Panc1 (cell line): ENCODE results near the gene LDLRAP1. TPM values are rescaled to one million over a fixed set of nuclear protein-coding genes. Genes with fewer than 3 reads are reported as not detected.

ENCODE experiments used
- ATAC-seq: fragments of 200-7000 bp; cut with Tn5 transposase; 2 replicates; pipeline ENCODE4 v1.9.1; 2020; ENCODE audit warnings: mild to moderate bottlenecking, moderate library complexity
- BruUV-seq: library from RNA; stranded (reverse); fragments of 400-500 nt; replicated peaks from 2 replicates; lab custom pipeline; 2021; lab: Mats Ljungman, UMichigan
- CTCF ChIA-PET: fragments of 300-600 bp; sonication (Branson Sonifier 250); formaldehyde crosslinking; loops from one replicate; lab custom pipeline; 2022; ENCODE audit warnings: antibody characterized with exemption; lab: Charles Lee
- POLR2A ChIA-PET: fragments of 300-600 bp; sonication (Branson Sonifier 250); formaldehyde crosslinking; loops from one replicate; lab custom pipeline; 2022; ENCODE audit warnings: antibody characterized with exemption; lab: Charles Lee
- DNase-seq: peaks from one replicate; pipeline ENCODE4 v3.0.0-alpha.2; 2010; ENCODE audit warnings: low read depth, low spot score
- H3K27ac ChIP-seq: 2 replicates; pipeline ENCODE4 v1.5.1; 2011; ENCODE audit warnings: mild to moderate bottlenecking, low read length, inconsistent platforms
- H3K27me3 ChIP-seq: fragments of 200-500 bp; sonication (Bioruptor generic); 2 replicates; pipeline ENCODE4 v1.6.0; 2014; ENCODE audit warnings: low read length, inconsistent platforms; ENCODE audit not compliant: control insufficient read depth, insufficient read depth
- H3K36me3 ChIP-seq: fragments of 200-500 bp; sonication (Bioruptor generic); 2 replicates; pipeline ENCODE4 v1.5.1; 2014; ENCODE audit warnings: inconsistent platforms, mild to moderate bottlenecking, low read length, moderate library complexity; ENCODE audit not compliant: control insufficient read depth, insufficient read depth
- H3K4me1 ChIP-seq: 2 replicates; pipeline ENCODE4 v1.5.1; 2011; ENCODE audit warnings: inconsistent platforms, mild to moderate bottlenecking, low read length, moderate library complexity; ENCODE audit not compliant: control insufficient read depth, insufficient read depth
- H3K4me3 ChIP-seq, 2 experiments: 2 replicates each; pipeline ENCODE4 v1.5.1; 2011 to 2012; ENCODE audit warnings: low read depth in 2 of 2, low read length in 2 of 2, mild to moderate bottlenecking in 2 of 2, inconsistent platforms in 1 of 2, moderate library complexity in 1 of 2
- H3K9me3 ChIP-seq: fragments of 200-500 bp; sonication (Bioruptor generic); 2 replicates; pipeline ENCODE4 v1.5.1; 2014; ENCODE audit warnings: low read depth, mild to moderate bottlenecking, inconsistent platforms, low read length, moderate library complexity; ENCODE audit not compliant: control insufficient read depth, insufficient read depth
- CTCF ChIP-seq: fragments of 450-650 bp; IDR thresholded peaks from 2 replicates; pipeline ENCODE4 v1.5.1; 2017; ENCODE audit warnings: mild to moderate bottlenecking
- POLR2AphosphoS5 ChIP-seq: IDR thresholded peaks from 2 replicates; pipeline ENCODE4 v1.6.1; 2012; ENCODE audit warnings: mild to moderate bottlenecking, low read depth, low read length, moderate library complexity
- REST ChIP-seq, 2 experiments: IDR thresholded peaks; 2 replicates each; pipeline ENCODE4 v1.6.1; 2011 to 2012; ENCODE audit warnings: low read depth in 2 of 2, control low read depth in 1 of 2, low read length in 1 of 2, mild to moderate bottlenecking in 1 of 2, moderate library complexity in 1 of 2; ENCODE audit not compliant: insufficient read depth in 1 of 2
- SIN3A ChIP-seq: IDR thresholded peaks from 2 replicates; pipeline ENCODE4 v1.6.1; 2012; ENCODE audit warnings: low read depth, mild to moderate bottlenecking, low read length, moderate library complexity, borderline replicate concordance; ENCODE audit not compliant: insufficient read depth
- TCF7L2 ChIP-seq: IDR thresholded peaks from 2 replicates; pipeline ENCODE4 v1.6.1; 2011; ENCODE audit warnings: mild to moderate bottlenecking, low read depth, low read length, inconsistent platforms
- in situ Hi-C: cut with HindIII; loops from 2 replicates; pipeline ENCODE4 v1.10.0; 2016; ENCODE audit warnings: low sequenced_read_pairs, low pct_unique_long_range_greater_than_20kb
- intact Hi-C: fragments of 100-400 bp; cut with micrococcal nuclease; formaldehyde crosslinking; loops from one replicate; pipeline ENCODE4 v1.10.0; 2022; ENCODE audit not compliant: unreplicated experiment
- total RNA-seq: library from RNA; stranded (reverse); gene quantifications from one replicate; pipeline ENCODE4 v1.2.1, GENCODE V29; 2021; ENCODE audit not compliant: unreplicated experiment

The LDLRAP1 gene
- total RNA-seq, 1 experiment from 2014 or later, result 23.1 TPM

GRCh38 chr1:25612421-25612820 is 69.0 kb downstream of the LDLRAP1 start:
- no TSS peak for BruUV-seq
- peaks cover 34% of the 10 kb centered on the region for H3K27me3 ChIP-seq
- intact Hi-C loops, result no loop called here
- in situ Hi-C loops, result no loop called here
- no peak overlapping the region for H3K27ac ChIP-seq
- H3K4me3 ChIP-seq, result no peak overlapping the region
- DNase-seq (no peak), ATAC-seq (no peak)
- H3K4me1 ChIP-seq, result peaks cover 17% of the 10 kb centered on the region
- POLR2A ChIA-PET, result interaction anchor here (0.6 kb wide), 1 partner anchor 322 kb away, joined by 3 read pairs; no protein-coding TSS in a partner anchor
- H3K36me3 ChIP-seq, result no peaks in the 10 kb centered on the region
- no peaks in the 10 kb centered on the region for H3K9me3 ChIP-seq
- TF ChIP-seq TCF7L2 (no peak), CTCF (no peak), POLR2AphosphoS5 (no peak)
- CTCF ChIA-PET, result no interaction called here

GRCh38 chr1:25613091-25613490 is 69.7 kb downstream of the LDLRAP1 start:
- DNase-seq (no peak), ATAC-seq (no peak)
- intact Hi-C loops, result no loop called here
- Histone ChIP-seq H3K27me3 (peaks cover 35% of the 10 kb centered on the region), H3K36me3 (no peaks in the 10 kb centered on the region), H3K27ac (no peak overlapping the region), H3K4me3 (no peak overlapping the region), H3K9me3 (no peaks in the 10 kb centered on the region), H3K4me1 (peaks cover 17% of the 10 kb centered on the region)
- POLR2A ChIA-PET, result no interaction called here
- CTCF ChIA-PET, result no interaction called here
- in situ Hi-C loops, result no loop called here
- no TSS peak for BruUV-seq
- TF ChIP-seq SIN3A (no peak), TCF7L2 (no peak), POLR2AphosphoS5 (no peak), REST (IDR thresholded peaks at IDR 0.05; ENCODE audit: insufficient read depth in 1 of 2, low read depth in 2 of 2, low read length in 1 of 2) (no peak), CTCF (no peak)
